ENCODE measurements around the gene ILK.

ILK gene

GRCh38 chr11:6607190-6607795, 3.7 kb downstream of the ILK start:
- DNase-seq: no peak

GRCh38 chr11:6608011-6608410, 4.4 kb downstream of the ILK start:
- no peak for DNase-seq

DNA sequence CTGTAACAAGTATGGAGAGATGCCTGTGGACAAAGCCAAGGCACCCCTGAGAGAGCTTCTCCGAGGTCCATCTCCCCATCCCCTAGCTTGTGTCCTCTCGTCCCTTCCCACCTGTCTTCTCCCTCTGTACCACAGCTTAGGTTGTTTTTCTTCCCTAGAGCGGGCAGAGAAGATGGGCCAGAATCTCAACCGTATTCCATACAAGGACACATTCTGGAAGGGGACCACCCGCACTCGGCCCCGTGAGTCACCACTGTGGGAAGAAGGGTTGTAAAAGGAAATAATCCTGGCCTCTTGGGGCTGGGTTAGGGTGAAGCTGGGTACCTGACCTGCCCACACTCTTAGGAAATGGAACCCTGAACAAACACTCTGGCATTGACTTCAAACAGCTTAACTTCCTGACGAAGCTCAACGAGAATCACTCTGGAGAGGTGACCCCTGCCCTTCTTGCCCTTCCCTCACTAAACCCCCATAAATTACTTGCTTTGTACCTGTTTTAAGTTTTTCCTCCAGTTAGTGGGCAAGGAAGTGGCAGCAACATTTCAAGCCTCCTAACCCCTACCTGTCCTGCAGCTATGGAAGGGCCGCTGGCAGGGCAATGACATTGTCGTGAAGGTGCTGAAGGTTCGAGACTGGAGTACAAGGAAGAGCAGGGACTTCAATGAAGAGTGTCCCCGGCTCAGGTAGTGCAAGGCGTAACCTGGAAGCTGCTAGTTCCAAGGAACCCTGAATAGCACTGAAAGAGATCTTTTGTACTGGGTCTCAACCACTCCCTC, 5.3 kb downstream of the ILK start:
- DNase-seq: no peak

- no peak for DNase-seq
Observed at GRCh38 chr11:6609502-6610015, 6.0 kb downstream of the ILK start.

- DNase-seq: no peak
Observed at GRCh38 chr11:6610591-6610990, 7.0 kb downstream of the ILK start.

DNA sequence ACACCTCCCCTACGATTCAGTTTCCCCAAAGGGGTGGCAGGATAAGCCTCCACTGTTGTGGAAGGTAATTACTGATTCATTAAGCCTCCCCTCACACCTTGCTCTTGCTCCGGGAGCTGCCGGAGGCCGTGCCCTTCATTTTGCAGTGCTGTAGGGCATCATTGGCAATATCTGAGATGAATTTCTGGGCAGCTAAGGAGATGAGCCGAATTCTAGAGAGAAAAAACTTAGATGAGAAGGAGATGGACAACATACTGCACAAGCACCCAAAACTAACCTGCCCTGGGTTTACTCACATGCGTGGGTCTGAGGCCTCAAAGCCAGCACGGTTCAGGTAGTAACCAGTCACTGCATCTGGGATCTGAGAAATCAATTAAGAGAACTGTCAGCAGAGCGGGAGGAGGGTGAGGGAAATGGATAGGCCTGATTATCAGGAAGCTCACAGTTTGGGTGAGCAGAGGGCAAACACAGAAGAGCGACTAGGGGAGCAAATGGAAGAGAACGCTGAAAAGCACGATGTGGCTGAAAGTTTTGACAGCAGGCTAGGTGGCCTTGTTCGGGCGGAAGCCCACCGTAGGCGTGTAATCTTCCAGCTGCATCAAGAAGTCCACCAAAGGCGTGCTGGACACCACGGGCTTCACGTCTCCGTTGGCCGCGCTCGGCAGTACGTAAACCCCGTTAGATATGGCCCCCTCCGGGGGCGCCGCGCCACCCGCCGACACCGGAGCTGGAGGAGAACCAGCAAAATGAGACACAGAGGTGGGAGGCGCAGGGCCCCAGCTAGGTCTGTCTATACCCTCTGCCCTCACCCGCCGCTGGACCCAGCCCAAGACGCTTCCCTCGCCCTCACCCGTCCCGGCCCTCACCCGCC, 7.8 kb downstream of the ILK start:
- no peak for DNase-seq

DNA sequence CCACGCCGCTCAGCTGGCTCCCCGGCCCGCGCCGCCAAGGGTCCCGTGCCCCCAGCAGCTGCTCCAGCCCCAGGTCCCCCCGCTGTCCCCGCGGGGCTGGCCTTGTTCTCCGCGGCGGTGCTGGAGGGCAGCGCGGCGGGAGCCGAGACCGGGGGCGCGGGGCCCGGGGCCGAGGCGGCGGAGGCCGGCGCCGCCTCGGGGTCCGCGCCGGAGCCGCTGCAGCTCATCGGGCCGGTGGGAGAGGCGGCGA, 8.3 kb downstream of the ILK start:
- DNase-seq: no peak

DNA sequence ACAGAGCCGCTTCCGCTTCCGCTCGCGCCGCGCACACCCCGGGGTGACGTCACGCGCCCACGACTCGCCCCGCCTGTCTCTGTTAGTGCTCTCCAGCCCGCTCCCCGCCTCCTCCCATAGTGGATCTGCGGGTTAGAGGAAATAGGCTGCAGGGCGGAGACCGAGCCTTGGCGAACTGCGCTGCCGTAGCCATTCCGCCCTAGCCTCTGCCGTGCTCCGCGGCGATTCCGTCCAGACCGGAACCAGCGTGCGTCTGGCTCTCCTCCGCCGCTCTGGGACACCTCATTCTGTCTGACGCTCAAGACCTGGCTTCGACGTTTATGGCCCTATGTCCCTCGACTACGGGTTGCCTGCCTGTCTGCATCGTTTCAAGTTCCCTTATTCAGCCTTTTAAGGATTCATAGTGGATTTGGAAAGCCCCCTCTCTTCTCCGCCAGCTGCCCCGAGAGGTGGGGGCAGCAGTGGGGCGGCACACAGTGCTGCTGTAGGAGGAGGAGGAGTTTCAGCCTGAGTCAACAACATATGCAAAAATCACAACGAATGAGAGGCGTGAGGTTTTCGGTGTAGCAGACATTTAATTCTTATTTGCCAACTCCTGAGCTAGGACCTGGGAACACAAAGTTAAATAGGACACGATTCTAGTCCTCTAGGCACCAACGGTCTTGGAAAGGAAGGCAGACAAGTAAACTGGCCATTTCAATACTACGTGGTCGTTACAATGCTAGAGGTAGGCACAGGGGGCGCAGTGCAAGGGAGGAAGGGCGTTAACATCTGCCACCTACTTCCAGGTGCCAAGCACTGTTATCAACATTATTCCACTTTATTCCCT, 8.9 kb downstream of the ILK start, which contains the start of gene TAF10:
Gene TAF10, minus strand, starts transcription at position 4 of the 829 bp plus-strand sequence. CDS start 27 bp downstream, outside the sequence.
- peak; percentile 92 for DNase-seq

DNA sequence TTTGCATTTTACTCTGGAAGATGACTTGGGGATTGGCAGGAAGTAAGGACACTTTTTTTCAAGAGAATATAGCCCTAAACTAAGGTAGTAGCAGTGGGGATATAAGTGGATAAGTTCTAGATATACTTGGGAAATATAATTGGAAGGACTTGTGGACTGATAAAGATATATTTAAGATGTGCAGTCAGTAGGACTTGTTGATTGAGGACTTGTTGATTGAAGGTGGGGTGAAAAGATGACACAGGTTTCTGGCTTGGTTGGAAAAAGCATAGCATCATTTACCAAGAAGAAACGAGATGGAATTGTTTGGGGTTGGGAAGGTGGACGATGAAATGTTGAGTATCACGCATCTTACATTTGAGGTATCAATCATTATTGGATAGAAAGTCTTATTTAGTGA, 9.9 kb downstream of the ILK start:
- DNase-seq: no peak

DNA sequence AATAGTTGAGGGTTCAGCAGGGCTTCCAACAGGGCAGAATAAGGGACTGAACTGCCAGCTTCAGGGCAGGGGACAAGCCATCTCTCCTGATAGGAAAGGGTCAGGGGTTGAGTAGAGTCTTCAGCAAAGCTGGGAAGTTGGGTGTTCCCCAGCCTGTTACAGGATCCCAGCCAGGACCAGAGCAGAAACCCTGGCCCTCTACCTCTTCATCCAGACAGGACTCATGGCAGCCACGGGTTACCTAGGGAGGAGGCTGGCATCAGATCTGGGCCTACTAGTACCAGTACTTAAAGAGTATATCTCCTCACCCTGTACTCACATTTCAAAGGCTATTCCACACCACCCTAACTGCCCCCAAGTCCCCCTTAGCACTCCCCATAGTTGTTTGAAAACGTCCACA, 10.9 kb downstream of the ILK start:
- DNase-seq: no peak

GRCh38 chr11:6615046-6615445, 11.5 kb downstream of the ILK start:
- DNase-seq: no peak

DNA sequence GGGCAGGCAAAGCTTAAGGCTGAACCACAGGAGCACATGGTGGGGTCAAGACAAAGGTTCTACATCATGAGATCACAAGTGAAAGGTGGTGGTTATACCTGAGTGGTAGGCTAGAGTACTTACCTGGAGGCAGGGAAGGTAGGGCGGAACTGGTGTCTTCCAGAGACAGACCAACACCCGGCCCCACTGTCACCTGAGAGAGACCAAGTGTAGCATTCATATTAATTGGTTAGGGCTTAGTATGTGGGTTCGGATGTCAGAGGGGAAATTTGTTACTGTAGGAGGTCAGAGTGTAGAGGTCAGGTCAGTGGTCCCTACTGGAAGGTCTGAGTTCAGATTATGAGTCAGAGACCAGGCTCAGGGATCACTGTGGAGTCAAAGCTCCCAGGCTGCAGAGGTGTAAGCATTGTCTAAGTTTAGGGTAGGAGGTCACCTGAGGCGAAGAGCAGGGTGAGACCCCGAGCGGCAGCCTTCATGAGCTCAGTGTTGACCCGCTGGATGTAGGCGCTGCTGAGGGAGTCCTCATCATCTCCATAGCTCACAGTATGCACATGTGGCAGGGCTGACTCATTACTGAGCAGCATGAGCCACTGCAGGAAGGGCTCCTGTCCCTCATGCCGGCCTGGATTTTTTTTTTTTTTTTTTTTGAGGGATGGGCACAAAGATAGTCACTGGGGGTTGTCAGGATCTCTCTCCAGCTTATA, 12.5 kb downstream of the ILK start:
- no peak for DNase-seq

DNA sequence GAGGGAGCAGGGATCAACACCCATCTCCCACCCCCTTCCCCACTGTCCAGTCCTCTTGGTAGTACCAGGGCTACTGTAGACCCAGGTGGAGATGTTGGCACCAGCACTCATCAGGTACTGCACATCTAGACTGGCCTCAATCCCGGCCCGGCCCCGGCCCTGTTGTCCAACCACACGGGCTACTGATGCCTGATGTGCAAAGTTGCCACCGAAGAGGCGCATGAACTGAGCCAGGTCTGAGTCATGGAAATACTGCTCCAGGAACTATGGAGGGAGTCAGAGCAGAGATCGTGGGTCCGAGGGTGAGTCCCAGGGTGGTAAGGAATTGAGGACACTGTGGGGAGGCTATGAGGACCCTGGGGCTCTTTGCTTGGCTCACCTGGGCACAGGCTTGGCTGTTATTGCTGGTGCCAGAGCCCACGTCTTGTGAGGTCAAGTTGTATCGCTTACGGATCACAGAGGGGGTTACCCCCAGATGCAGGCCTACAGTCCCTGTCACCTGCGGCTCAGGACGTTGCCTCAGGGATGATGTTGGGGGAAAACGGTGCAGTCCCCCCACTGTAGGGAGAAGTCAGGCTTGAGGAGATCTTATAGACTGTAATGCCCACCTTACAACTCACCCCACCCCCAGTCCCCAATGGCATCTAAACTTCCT, 13.1 kb downstream of the ILK start:
- no peak for DNase-seq

- DNase-seq: no peak
Observed at GRCh38 chr11:6617315-6617781, 13.8 kb downstream of the ILK start.

DNA sequence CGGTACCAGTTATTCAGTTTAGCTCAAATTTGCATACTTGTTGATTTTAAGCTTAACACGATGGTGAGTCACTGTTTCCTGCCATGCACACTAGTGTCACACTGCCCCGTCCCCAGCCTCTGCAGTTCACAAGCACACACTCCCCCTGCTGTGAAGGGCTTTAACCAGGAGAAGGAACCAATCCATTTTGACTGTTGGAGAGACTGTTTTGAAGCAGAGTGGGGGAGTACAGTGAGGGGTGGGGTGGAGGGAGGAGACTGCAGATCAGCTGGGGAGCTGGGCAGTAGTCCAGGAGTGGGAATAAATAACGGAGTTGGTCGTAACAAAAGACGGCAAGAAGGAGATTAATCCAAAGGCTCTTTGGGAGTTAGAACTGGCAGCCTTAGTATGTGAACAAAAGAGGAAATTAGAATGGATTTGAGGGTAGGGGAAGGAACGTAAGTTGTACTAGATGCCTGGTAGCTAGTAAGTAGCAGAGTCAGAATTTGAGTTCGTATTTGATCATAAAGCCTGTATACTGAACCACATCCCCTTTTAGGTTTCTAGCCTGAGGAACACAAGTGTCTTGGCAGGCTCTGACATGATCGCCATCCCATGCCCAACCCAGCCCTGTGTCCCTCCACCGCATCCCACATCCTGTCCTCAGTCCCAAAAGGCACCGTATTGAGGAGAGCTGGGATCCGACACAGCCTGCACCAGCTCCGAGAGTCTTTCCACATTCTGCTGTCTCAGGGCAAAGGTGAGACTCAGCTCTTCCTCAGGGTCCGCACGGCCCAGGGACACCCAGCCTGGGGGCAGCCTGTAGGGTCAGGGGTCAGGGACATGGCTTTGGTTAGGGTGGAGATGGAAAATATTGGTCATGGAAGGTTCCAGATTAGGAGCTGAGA, 14.8 kb downstream of the ILK start:
- DNase-seq: no peak

- peak; percentile 76 for DNase-seq
Observed at GRCh38 chr11:6619004-6619745, 15.6 kb downstream of the ILK start, which contains the start of gene TPP1. Gene TPP1, minus strand, starts transcription at chr11:6619422. Its CDS starts 22 bp downstream, at chr11:6619400.

DNA sequence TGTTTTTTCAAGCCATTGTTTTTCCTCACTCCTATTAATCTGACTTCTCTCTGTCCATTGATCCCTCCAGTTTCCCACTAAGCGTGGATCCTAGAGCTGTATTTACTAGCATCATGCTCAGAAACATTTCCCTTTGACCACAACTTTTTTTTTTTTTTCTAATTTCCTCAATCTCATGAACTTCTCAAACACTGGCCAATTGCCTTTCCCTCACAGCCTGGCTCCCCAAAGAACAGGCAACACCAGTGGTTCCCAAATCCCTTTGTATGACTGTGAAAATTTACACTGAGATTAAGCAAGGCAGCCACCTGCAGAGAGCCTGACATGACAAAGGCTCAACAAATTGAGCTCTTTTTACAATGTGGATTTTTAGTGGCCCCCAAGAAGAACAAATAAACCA, 17.1 kb downstream of the ILK start:
- DNase-seq: no peak

DNA sequence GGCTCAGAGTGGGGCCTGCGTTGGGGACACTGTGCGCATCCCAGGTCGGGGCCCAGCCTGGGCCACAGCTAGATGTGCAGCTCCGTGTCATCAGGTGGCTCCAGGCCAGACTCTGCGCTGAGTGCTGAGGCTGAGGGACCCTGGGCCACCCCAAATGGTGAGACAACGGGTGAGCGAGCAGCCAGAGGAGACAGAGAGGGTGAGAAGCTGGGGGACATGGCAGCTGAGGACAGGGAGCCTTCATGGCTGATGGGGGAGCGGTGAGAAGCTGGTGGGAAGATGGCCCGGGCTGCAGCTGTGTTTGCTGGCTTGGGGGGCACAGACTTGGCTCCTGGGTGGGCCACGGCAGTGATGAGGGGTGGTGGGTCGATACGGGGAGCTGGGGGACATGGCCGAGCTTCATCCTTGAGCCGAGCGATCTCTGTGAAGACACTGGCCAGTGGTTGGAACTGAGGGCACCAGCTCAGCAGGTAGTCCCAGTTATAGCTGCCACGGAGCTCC, 18.2 kb downstream of the ILK start:
- DNase-seq: no peak

All from NCI-H2107 (cell line).